GM18508 (cell line): Measurements from ENCODE around the gene RTN1.

ENCODE experiments used
- ATAC-seq: cut with Tn5 transposase; IDR thresholded peaks from one replicate; pipeline ENCODE4 v1.9.1; 2021; ENCODE audit warnings: moderate number of reproducible peaks; ENCODE audit not compliant: insufficient read depth, unreplicated experiment

The RTN1 gene, protein sequence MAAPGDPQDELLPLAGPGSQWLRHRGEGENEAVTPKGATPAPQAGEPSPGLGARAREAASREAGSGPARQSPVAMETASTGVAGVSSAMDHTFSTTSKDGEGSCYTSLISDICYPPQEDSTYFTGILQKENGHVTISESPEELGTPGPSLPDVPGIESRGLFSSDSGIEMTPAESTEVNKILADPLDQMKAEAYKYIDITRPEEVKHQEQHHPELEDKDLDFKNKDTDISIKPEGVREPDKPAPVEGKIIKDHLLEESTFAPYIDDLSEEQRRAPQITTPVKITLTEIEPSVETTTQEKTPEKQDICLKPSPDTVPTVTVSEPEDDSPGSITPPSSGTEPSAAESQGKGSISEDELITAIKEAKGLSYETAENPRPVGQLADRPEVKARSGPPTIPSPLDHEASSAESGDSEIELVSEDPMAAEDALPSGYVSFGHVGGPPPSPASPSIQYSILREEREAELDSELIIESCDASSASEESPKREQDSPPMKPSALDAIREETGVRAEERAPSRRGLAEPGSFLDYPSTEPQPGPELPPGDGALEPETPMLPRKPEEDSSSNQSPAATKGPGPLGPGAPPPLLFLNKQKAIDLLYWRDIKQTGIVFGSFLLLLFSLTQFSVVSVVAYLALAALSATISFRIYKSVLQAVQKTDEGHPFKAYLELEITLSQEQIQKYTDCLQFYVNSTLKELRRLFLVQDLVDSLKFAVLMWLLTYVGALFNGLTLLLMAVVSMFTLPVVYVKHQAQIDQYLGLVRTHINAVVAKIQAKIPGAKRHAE

DNA sequence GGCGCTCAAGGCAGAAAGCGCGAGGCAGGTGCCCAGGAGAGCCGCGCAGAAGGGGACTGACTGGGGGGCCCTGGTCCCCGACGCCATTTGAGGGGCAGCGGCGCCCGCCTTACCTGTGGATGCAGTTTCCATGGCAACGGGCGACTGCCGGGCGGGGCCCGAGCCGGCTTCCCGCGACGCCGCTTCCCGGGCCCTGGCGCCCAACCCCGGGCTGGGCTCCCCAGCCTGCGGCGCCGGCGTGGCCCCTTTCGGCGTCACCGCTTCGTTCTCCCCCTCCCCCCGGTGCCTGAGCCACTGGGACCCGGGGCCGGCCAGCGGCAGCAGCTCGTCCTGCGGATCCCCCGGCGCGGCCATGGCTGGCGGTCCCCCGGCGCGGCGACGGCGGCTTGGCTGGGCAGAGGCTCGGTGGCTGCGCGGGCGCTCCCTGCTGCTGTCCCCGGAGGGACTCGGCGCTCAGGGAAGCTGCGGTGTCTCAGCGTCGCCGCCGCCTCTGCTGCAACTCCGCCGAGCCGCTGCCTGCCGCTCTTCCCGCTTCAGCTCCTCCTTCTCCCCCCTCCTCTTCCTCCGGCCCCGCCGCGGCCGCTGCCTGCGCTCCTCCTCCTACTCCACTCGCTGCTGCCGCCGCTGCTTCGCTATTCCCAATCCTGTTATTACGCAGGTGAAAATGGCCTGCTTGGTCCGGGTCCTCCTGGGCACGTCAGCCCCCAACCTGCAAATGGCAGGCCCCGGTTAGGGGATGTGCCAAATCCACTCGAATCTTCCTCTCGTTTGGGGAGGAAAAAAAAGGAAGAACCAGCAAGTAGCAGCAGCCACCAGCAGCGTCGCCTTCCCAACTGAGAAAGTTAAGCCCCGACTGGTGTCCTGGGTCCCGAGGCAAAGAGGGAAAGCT is at the start of gene RTN1:
TSS of gene RTN1 (minus strand) at position 500 of the 889 bp plus-strand sequence. CDS start at position 354, 146 bp downstream.
- ATAC-seq = no peak

DNA sequence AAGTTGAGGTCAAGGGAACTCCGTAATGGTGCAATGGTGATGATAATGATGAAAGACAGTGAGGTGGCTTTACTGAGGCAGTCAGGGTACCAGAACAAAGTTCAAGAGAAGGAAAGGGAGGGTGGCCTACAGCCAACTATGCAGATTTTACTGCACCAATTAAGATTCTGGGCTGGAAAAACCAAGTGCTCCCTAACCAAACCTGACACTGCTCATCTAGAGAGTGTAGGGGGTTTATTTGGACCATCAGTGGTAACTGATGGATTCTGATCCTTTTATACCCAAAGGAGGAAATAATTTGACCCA is 49.8 kb upstream of the RTN1 start:
- ATAC-seq = no peak

DNA sequence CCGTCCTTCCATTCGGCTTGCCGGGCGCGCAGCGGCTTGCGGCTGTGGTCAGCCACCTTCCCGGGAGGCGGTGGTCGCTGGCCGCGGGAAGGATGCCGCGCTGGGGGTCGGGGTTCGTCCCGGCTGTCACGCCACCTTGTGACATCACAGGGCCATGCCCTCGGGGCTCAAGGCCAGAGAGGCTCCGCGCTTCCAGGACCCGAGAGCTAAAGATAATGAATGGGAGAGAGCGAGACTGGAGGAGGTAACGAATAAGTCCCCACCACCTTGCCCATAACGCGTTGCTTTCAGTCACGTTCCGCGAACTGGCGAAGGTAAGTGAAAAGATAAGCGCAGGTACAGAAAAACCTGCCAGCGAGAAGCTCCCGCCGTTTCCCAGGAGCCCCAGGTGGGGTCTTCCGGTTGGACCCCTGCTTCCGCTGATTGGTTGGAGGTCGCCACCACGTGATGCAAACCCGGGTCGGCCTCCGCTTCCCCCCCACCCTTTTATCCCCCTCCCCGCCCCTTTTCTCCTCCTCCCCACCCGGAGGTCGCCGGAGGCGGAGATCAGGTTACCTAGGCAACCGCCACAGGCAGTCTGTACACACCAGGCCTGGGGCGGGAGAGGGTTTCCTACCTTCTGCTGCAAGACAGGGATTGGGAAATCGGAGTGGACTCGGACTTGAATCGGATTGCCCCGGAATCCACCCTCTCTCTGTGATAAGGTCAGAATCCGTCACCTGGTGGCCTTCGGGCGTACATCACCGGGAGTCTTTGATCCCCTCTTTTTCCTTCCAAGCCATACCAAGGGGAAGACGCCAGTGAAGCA is 49.2 kb upstream of the RTN1 start, which contains the start of gene LRRC9:
TSS of gene LRRC9 (plus strand) at position 575 of the 808 bp plus-strand sequence.
- ATAC-seq = no peak

DNA sequence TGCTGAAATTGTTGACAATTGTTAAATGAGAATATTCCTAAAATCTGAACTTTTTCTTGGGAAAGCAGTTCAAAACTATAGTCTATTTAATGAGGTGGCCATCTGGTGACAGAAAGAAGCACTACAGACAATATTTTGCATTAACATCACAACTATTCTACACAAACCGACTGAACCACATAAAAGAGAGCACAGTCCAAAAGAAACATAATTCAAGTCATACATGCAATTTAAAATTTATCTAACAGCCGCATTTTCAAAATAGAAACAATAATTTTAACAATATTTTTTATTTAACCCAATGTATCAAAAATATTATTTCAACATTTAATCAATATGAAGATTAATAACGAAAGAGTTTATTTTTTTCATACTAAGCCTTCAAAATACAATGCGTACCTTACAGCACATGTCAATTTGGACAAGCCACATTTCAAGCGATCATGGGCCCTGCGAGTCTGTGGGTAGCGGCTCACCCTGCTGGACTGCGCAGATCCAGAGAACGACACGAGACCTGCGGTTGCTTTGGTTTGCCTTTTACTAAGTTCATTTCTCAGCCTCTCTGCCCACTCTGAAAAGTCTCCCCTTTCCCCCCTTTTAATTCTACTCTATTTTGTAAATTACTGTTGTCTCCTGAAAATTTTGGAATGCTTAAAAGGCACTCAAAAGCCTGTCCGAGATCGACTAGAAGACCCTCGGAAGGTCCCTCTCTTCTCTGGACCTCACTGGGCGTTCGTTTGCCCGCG is 48.4 kb upstream of the RTN1 start:
- ATAC-seq = no peak

DNA sequence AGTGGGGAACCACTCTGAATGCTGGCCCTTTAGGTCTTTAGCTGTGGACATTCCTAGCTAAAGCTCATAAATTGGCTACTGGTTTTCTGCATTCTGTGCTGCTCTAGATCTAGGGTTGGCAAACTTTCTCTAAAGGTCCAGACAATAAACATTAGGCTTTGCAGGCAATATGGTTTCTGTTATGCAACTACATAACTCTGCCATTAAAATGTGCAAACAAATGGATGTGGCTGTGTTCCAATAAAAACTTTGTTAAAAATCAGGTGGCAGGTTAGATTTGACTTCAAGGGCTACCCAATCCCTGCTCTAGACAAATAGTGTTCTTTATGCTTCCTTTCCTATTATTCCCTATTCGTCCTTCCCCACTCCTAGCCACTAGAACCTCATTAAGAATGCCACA is 42.6 kb upstream of the RTN1 start:
- no peak for ATAC-seq

DNA sequence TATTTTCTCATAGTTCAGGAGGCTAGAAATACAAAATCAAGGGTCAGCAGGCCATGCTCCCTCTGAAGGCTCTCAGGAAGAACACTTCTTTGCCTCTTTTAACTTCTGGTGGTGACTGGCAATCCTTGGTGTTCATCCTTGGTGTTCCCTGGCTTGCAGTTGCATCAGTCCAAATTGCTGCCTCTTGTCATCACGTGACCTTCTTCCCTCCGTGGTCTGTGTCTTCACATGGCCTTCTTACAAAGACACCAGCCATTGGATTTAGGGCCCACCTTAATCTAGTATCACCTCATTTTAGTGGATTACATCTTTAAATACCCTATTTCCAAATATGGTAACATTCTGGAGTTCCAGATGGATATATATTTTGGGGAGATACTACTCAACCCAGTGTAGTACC is 41.9 kb upstream of the RTN1 start:
- no peak for ATAC-seq

DNA sequence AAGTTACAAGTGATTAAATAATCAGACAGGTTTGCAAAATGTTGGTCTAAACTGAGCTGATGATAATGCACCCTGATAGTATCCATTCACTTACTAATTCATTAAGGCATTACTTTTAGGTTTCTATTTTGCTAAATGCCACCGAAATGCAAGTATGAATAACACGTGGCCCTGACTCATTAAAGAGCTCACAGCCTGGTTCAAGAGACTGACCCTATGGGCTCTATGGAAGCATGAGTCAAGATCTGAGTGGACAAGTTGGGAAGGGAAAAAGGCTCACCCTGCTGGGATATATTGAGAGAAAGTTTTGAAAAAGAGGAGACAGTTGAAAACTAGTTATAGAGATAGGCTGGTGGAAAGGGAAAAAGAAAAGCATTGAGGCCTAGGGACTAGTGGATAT is 34.6 kb upstream of the RTN1 start:
- ATAC-seq = no peak

DNA sequence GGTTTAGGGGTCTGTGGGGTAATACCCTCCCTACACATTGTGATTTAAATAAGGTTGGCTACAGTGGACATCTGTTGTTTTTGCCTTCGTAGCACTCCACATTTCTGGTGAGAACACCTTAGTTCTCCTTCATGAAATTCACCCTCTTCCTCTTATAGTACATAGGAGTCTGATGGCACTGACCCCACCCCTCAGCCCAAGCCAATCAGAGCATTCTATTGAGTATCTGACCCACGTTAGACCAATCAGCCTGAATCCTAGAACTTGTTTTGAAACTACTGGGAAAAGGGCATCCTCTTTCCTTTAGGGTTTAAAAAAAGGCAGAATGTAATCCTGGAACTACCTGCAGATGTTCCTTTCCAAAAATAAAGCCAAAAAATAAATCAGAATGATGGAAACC is 33.6 kb upstream of the RTN1 start:
- no peak for ATAC-seq

DNA sequence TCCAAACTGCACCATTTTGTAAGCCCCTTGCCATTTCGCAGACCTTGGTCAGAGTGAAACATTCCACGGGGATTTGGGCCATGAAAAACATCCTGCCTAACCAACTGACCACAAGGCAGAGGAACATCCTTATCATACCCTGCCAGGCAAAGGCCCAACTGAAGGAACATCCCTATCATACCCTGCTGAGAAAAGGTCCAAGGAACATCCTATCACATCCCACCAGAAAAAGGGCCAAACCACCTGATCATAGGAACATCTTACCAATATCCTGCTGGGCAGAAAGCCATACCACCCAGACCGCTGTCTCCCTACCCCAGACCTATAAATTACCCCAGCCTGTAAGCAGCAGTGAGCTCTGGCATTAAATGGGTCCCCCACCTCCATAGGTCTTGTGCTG is 30.0 kb upstream of the RTN1 start:
- ATAC-seq = no peak

DNA sequence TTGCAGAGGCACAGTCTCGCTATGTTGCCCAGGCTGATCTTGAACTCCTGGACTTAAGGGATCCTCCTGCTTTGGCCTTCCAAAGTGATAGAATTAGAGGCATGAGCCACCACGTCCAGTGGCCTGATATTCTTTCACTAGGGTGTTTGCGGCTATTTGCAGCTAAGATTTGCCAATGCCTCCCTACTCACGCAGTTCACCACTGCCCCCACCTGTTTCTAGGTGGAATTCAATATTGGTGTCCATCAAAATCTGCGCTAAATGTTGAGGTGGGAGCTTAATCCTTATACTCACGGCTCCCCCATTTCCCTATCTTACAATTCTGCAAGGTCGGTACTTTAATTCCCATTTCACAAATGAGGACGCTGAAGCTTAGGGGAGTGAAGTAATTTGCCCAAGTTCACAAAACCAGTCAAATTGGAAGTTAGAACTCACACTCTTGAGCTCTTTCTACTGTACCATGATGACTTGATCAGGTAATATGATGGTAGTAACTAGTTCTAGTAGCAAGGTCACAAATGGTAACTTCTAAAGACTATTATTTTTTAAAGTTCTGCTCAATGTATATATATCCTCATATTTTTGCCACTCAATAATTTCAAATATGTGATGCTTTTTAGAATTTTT is 27.3 kb upstream of the RTN1 start:
- ATAC-seq = no peak

DNA sequence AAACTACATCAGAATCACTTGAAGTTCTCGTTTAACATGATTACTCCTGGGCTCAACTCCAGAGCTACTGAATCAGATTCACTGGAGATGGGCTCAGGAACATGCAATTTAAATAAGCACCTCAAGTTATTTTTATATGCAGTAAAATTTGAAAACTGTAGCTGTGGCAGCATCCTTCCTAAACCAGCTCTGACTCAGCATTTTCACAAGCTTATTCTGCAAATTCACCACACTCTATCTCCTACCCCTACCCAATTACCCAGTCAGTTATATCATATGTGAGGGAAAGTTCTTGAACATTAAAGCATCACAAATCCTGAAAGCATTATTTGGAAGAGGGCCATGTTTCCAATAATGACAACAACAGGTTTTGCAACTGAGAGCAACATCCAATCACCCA is 25.1 kb upstream of the RTN1 start:
- no peak for ATAC-seq

DNA sequence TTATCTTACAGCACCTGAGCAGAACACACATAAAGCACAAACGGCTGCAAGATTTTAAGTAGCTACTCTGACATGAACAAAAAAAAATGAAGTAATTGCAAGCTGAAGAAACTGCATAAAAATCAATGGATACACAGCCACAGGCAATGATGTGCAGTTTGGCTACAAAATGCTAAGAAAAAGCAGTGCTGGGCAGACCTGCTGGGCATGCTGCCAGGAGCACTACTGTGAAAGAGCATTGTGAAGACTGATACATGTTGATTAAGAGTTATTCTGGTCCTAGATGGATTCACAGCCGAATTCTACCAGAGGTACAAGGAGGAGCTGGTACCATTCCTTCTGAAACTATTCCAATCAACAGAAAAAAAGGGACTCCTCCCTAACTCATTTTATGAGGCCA is 20.1 kb upstream of the RTN1 start:
- ATAC-seq = no peak

DNA sequence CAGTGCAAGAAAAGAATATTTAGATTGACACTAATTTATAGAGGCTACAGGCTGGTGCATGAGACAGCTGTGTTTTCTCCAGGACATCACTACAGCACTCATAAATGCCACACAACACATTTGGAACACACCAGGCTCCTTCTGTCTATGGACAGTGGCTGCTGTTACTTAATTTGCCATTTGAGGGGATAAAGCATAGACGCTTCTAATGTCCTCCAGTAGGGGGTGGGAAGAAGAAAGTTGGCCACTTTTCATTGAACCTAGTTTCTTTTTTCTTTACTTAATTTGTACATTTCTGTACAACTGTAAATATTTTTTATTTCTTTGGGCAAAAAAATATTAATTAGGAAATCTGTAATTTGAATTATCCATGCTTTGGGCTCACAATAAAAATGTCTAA is 12.4 kb upstream of the RTN1 start:
- ATAC-seq = no peak

DNA sequence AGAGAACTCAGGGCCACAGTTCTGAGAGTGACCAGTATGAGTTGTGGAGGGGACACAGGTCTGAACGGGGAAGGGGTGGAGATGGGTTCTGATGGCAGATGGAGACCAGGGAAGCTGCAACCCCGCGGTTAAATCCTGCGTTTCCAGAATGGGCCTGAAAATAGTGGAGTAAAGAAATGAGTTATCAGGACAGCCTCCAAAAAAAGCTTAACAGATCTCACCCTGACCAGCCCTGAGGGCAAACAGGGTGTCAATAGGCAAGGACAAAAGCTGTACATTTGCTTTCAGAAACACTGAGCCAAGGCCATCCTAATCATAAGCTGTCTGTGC is 555 bp upstream of the RTN1 start:
- no peak for ATAC-seq

DNA sequence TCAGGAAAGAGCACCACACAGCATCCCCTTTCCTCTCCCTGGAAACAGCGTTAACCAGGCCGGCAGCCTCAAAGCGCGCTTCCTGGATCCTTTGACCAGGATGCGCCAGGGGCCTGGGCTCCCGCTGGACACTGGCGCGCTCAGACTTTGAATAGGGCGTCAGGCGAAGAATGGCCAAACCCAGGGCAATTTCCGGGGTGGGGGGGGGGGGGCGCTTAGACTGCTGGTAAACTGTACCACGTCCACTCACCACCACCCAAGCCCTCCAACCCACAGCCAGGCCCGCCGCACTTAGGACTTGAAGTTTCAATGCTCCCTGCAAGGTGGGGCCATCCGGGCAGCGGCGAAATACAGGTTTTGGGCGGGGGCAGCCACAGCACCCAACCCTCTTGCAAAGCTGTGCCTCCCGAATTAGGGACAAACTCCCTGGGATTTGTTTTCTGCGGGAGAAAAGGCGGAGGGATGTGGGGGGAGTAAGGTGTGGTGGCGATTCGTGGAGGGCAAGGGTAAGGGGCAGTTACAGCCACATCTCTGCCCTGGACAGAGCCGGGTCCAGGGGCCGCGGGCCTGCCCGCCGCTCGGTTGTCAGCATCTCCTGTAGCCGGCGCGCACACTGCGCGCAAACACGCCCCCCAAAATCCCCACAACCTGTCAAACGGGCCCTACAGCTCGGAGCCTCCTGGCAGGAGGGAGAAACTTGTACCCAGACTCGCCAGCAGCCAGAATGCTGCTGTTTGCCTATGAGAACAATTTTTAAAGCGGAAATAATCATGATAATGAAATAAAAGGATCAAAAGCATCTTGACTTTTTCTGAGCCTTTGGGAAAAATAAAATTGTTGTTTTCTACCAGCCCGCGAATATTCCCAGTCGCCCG is 958 bp downstream of the RTN1 start:
- ATAC-seq = no peak

DNA sequence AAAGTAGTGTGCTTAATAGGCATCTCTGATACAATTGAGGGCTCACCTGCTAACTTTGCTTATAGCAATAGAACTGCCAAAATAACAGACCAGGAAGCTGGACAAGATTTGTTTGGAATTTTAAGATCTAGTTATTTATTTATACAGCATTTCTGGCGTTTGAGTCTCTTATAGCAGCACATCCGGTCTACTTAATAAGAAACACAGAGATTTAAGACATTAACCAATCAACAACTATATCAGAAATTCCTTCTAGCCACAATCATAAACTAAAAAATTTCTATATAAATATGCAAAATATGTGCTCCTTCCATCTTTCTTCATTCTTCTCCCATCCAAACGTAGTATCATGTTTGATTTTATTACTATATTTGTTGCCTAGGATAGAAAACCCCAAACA is 2.6 kb downstream of the RTN1 start:
- no peak for ATAC-seq

DNA sequence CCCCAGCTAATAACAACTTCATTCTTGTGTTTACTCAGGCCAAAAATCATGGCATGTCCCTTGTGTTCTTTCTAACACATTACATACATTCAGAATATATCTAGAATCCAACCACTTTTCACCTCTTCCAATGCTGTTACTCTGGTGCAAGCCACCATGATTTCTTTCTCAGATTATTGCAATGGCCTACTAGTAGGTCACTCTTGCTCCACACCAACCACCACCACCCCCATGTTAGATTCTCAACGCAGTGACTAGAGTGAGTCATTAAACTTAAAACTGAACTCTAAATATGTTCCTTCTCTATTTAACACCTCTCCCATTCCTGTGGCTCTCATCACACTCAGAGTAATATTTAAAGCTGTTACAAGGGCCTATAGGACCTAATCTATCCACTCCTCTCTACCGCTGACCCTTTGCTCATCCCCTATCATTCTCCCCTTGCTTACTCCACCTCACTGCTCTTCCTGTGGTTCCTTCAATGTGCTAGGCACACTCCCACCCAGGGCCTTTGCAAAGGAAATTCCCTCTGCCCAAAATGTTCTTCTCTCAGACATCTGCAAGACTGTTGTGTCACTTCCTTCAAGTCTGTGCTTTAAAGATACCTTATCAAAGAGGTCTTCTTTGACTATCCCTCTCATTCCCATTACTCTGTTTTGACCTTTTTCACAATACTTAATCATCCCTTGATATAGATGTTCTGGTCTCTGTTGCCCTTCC is 6.6 kb downstream of the RTN1 start:
- ATAC-seq = no peak

DNA sequence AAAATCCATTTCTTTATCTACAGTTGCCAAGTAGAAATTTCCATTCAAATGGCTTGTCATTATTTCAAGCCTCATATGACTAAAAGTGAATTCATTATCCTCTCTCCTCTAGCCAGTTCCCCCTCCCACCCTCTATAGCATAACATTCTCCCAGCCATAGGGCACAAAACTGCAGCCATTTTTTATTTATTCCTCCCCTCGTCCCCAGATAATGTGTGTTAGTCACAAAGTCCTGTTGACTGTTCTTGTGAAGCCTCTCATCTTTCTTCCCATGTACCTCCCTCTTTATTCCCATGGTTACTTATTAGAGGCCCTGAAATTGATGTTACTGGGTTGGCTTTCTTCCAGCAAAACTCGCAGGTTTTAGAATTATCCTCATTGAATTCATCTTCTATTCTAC is 13.2 kb downstream of the RTN1 start:
- ATAC-seq = no peak
